BLaER1 (cell line): ENCODE data around the gene C4orf54.

Source experiments
- H3K27ac ChIP-seq: shearing (Covaris generic); formaldehyde crosslinking; 2 replicates; pipeline ENCODE4 v1.8.1; 2022
- H3K27me3 ChIP-seq: shearing (Covaris generic); formaldehyde crosslinking; 2 replicates; pipeline ENCODE4 v1.8.1; 2022
- H3K36me3 ChIP-seq: shearing (Covaris generic); formaldehyde crosslinking; 2 replicates; pipeline ENCODE4 v1.8.1; 2022
- H3K4me1 ChIP-seq: shearing (Covaris generic); formaldehyde crosslinking; 2 replicates; pipeline ENCODE4 v1.8.1; 2022
- H3K4me2 ChIP-seq: shearing (Covaris generic); formaldehyde crosslinking; 2 replicates; pipeline ENCODE4 v1.8.1; 2022
- H3K4me3 ChIP-seq: shearing (Covaris generic); formaldehyde crosslinking; 2 replicates; pipeline ENCODE4 v1.8.1; 2022
- H3K9ac ChIP-seq: shearing (Covaris generic); formaldehyde crosslinking; 2 replicates; pipeline ENCODE4 v1.8.1; 2022
- H3K9me3 ChIP-seq: shearing (Covaris generic); formaldehyde crosslinking; 2 replicates; pipeline ENCODE4 v1.8.1; 2022
- H4K20me1 ChIP-seq: shearing (Covaris generic); formaldehyde crosslinking; 2 replicates; pipeline ENCODE4 v1.8.1; 2022
- Cebpa-rat ChIP-seq: shearing (Covaris generic); IDR thresholded peaks from 2 replicates; pipeline ENCODE4 v1.8.1; 2022

Gene C4orf54

DNA sequence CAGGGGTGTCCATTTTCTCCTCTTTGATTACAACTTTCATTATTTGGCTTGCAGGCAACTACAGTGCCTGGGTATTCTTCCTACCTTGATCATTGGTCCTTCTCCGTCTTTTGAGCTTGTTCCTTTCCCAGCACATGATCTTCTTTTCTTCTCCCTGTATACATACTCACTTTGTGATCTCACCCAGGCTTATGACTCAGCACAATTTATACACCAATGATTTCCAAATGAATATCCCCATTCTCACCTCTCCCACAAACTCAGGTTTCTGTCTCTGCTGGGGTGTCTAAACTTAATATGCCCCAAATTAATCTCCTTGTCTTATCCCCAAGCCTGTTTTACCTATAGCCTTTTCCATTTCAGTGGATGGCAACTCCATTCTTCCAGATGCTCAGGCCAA, 19.5 kb upstream of the C4orf54 start:
- TF ChIP-seq Cebpa-rat, result no peak
- no peaks in the 10 kb centered on the region for H3K27me3 ChIP-seq
- no peaks in the 10 kb centered on the region for H3K4me1 ChIP-seq
- peaks cover 21% of the 10 kb centered on the region for H3K9me3 ChIP-seq
- no peaks in the 10 kb centered on the region for H3K36me3 ChIP-seq
- H4K20me1 ChIP-seq, result no peaks in the 10 kb centered on the region
- H3K27ac ChIP-seq, result no peak overlapping the region
- H3K9ac ChIP-seq, result no peak overlapping the region
- H3K4me3 ChIP-seq, result no peak overlapping the region
- H3K4me2 ChIP-seq, result no peak overlapping the region

DNA sequence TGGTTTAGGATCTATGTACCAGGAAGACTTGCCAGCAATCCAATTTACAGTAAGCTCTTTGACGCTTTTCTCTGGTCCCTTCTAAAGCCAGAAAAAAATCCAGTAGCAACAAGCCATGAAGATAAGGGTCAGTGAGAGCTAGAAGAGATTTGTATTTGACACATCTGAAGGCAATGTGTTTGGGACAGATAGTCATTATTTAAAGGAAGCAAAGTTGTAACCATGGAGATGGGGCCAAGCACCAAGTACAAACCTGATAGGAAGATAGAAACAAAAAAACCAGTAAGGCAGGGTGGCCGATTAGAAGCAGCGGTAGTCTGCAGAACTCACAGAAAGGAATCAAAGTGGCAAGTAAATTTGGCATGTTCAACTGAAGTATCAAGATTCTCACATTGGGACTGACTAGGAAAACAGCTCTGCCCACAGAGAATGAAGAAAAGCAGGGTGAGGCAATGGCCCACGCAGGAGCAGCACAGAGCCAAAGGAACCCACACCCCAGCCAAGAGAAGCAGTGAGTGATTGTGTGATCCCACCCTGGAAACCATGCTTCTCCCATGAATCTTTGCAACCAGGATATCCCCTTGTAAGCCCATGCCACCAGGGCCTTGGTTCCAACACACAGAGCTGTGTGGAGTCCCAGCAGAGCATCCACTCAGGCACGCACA, 12.9 kb upstream of the C4orf54 start:
- Histone ChIP-seq H3K9ac (no peak overlapping the region), H3K27ac (no peak overlapping the region), H3K9me3 (peaks cover 37% of the 10 kb centered on the region), H3K36me3 (no peaks in the 10 kb centered on the region), H3K4me1 (no peaks in the 10 kb centered on the region), H3K27me3 (no peaks in the 10 kb centered on the region), H4K20me1 (no peaks in the 10 kb centered on the region), H3K4me3 (no peak overlapping the region), H3K4me2 (no peak overlapping the region)
- no peak for TF ChIP-seq Cebpa-rat

DNA sequence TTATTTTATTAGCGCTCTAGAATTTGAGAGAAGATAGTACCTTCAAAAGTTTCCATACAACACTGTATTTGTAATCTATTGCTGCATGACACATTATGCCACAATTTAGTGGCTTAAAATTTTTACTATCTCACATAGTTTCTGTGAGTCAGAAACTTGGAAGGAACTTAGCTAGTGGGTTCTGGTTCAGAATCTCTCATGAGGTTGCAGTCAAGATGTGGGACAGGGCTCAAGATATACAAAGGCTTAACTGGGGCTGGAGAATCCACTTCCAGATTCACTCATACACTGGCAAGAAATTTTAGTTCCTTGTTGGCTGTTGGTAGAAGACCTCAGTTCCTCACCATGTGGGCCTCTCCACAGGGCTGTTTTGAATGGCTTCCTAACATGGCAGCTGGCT, 11.5 kb upstream of the C4orf54 start:
- no peak overlapping the region for H3K4me2 ChIP-seq
- no peak for TF ChIP-seq Cebpa-rat
- H4K20me1 ChIP-seq, result no peaks in the 10 kb centered on the region
- no peak overlapping the region for H3K4me3 ChIP-seq
- no peak overlapping the region for H3K9ac ChIP-seq
- H3K36me3 ChIP-seq, result no peaks in the 10 kb centered on the region
- H3K27ac ChIP-seq, result no peak overlapping the region
- peaks cover 34% of the 10 kb centered on the region for H3K9me3 ChIP-seq
- H3K27me3 ChIP-seq, result no peaks in the 10 kb centered on the region
- H3K4me1 ChIP-seq, result no peaks in the 10 kb centered on the region

DNA sequence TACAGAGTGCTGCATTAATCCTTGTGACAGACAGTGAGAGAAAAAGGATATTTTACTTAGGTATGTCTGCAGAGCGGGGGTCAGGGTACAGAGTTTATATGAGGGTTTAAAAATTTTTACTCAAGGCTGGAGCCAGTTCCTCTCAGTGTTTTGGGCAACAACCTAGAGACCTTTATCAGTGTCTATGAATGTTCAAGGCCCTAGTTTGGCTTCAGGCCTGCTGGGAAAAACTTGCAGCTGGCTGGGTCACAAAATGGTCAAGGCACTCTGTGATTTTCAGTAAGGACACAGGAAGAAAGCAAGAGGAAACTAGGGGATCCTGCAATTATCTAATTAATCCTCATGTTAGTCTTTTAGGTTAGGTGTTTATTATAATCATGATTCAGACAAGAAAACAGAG, 10.8 kb upstream of the C4orf54 start:
- Histone ChIP-seq H3K4me3 (no peak overlapping the region), H3K4me1 (no peaks in the 10 kb centered on the region), H3K9me3 (peaks cover 30% of the 10 kb centered on the region), H3K9ac (no peak overlapping the region), H4K20me1 (no peaks in the 10 kb centered on the region), H3K27ac (no peak overlapping the region), H3K4me2 (no peak overlapping the region), H3K27me3 (no peaks in the 10 kb centered on the region), H3K36me3 (no peaks in the 10 kb centered on the region)
- no peak for TF ChIP-seq Cebpa-rat

DNA sequence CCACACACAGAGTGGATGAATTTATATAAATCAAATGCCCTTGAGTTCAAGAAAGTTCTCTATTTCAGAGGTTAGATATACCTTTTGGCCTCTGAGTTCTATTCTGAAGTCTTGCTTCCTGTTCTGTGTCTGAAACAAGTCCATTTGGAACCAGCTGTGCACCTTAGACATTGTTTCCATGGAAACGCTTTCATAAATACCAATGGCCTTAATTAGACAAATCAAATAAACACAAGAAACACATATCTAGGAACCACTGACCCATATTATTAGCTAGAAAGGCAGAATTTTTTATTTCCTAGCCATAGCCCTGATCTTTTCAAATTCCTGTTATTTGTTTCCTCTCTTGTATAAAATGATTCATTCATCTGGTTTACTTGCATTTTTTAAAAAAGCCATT, 8.4 kb upstream of the C4orf54 start:
- Histone ChIP-seq H3K4me2 (no peak overlapping the region), H3K9me3 (peaks cover 5% of the 10 kb centered on the region), H3K27ac (no peak overlapping the region), H3K9ac (no peak overlapping the region), H3K36me3 (no peaks in the 10 kb centered on the region), H3K27me3 (no peaks in the 10 kb centered on the region), H3K4me1 (no peaks in the 10 kb centered on the region), H4K20me1 (no peaks in the 10 kb centered on the region), H3K4me3 (no peak overlapping the region)
- TF ChIP-seq Cebpa-rat, result no peak

DNA sequence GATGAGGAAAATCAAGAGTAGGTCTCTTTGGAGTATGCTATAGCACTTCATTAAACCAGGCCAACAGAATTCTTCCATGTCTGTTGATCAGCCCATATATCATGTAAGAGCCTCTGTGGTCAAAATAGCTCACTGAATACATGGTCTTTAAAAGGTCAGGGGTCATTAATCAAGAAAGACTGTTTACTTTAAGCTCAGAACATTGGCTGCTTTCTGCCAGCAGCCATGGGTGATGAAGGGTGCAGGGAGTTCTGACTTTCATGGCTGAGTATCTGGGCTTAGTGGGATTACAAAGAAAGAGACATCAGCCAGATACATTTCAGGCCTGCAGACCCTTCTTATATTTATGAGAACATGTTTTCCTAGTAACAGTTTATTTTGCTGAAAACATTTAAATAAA, 7.1 kb upstream of the C4orf54 start:
- Histone ChIP-seq H3K27ac (no peak overlapping the region), H3K4me3 (no peak overlapping the region), H3K27me3 (no peaks in the 10 kb centered on the region), H3K9ac (no peak overlapping the region), H4K20me1 (no peaks in the 10 kb centered on the region), H3K4me1 (no peaks in the 10 kb centered on the region), H3K36me3 (no peaks in the 10 kb centered on the region), H3K9me3 (no peaks in the 10 kb centered on the region), H3K4me2 (no peak overlapping the region)
- TF ChIP-seq Cebpa-rat, result no peak

DNA sequence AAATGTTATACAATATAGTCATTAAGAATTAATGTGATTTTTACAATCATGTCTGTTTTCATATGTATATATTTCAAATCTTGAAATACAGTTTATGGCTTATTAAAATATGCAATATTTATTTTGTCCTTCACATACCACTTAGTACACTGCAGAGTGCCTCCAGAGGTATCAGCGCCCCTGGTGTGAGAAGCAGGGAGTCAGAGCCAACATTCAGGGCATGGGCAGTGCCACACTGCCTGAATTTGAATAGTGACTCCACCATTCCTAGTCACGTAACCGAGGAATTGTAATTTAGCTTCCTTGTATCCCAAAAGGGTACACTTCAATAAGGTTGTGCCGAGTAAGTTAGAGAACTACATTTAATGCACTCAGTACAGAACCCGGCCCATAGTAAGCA, 4.3 kb upstream of the C4orf54 start:
- TF ChIP-seq Cebpa-rat, result no peak

DNA sequence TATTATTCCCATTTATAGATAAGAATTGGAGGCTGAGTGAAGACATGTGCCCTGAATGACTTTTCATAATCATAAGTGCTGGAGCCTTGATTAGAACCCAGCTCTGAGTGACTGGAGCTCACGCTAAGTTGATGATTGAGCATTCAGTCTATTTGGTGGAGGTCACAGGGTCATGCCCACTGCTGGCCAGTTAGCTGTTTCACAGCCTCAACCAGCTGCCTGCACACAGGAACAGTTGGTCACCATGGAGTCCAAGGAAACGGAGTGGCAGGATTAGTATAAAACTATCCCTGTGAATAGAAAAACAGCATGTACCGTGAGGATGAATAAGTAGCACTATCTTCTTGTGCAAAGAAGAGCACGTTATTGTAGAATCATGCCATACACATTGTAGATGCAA, 1.0 kb upstream of the C4orf54 start:
- H3K4me1 ChIP-seq, result peaks cover 10% of the 10 kb centered on the region; the same call in 1 of the 2 replicates
- H3K4me2 ChIP-seq, result no peak overlapping the region
- H3K27me3 ChIP-seq, result no peaks in the 10 kb centered on the region
- H3K27ac ChIP-seq, result no peak overlapping the region
- H3K9ac ChIP-seq, result no peak overlapping the region
- no peaks in the 10 kb centered on the region for H3K36me3 ChIP-seq
- H3K4me3 ChIP-seq, result no peak overlapping the region
- TF ChIP-seq Cebpa-rat, result no peak
- no peaks in the 10 kb centered on the region for H3K9me3 ChIP-seq
- no peaks in the 10 kb centered on the region for H4K20me1 ChIP-seq

More for the DNA sequence above, 4.3 kb upstream of the C4orf54 start:
- H3K9ac ChIP-seq, result no peak overlapping the region
- H3K9me3 ChIP-seq, result no peaks in the 10 kb centered on the region
- H3K4me2 ChIP-seq, result no peak overlapping the region
- H3K27me3 ChIP-seq, result no peaks in the 10 kb centered on the region
- no peak overlapping the region for H3K27ac ChIP-seq
- no peaks in the 10 kb centered on the region for H3K4me1 ChIP-seq
- H4K20me1 ChIP-seq, result no peaks in the 10 kb centered on the region
- no peak overlapping the region for H3K4me3 ChIP-seq
- no peaks in the 10 kb centered on the region for H3K36me3 ChIP-seq

DNA sequence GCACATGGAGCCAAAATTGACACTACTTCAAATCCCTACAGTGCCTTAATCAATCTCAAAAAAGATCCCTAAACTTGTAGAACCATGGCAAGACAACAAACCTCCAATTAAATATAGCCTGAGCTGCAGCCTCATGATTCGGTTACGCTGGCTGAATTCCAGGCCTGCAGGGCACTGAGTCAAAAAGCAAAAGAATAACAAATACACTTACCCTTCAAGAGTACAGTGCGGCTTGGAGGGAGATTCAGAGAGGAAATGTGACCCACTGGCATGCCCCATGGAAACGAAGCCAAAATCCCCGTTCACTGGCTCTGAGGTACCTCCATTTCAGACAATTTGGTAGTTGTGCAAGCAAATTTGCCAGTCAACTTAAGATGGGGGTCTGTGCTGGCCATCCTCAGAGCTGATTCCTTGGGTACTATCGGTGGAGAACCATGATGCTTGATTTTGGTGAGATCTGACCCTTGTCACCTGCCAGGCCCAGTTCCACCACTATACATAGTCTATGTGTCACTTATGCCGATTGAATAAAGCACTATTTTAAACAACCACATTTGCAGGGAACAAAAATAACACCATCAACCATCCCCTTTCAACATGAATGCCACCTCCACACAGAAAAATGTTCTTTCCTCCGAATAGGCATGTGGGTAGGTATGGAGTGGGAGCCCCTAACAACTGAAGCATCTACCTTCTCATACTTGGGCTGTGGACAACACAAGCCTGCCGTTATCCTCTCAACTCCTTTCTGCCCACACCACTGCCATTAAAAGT, 2.1 kb downstream of the C4orf54 start:
- no peak overlapping the region for H3K4me3 ChIP-seq
- no peaks in the 10 kb centered on the region for H3K36me3 ChIP-seq
- peaks cover 39% of the 10 kb centered on the region for H3K4me1 ChIP-seq
- H4K20me1 ChIP-seq, result no peaks in the 10 kb centered on the region
- peaks cover 16% of the 10 kb centered on the region; the same call in 1 of the 2 replicates for H3K9me3 ChIP-seq
- H3K4me2 ChIP-seq, result no peak overlapping the region
- no peaks in the 10 kb centered on the region for H3K27me3 ChIP-seq
- H3K27ac ChIP-seq, result no peak overlapping the region
- TF ChIP-seq Cebpa-rat, result no peak
- no peak overlapping the region for H3K9ac ChIP-seq

DNA sequence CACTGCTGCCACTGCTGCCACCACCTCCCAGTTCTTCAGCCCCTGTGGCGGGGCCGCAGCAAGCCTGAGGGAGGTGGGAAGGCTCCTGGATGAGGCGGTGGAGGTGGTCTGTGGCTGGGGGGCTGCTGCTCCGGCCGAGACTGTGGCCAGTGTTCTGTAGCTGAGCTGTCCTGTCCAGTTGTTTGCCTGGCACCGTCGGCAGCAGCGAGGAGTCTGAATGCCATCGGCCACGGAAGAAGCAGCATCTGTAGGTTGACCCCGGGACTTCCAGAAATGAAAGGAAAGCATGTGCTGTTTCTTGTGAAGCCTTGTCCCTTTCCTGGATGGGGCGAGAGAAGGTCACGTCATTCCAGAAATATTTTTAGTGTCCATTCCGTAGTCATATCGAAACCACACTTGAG, 3.3 kb downstream of the C4orf54 start:
- Histone ChIP-seq H3K9me3 (peaks cover 16% of the 10 kb centered on the region; the same call in 1 of the 2 replicates), H3K4me3 (no peak overlapping the region), H3K27me3 (no peaks in the 10 kb centered on the region), H4K20me1 (no peaks in the 10 kb centered on the region), H3K4me2 (peak overlapping the region; percentile 62), H3K36me3 (no peaks in the 10 kb centered on the region), H3K27ac (peak overlapping the region; percentile 30; the same call in 1 of the 2 replicates), H3K9ac (no peak overlapping the region), H3K4me1 (peaks cover 50% of the 10 kb centered on the region)
- TF ChIP-seq Cebpa-rat, result no peak
